Nephron progenitor cell (in vitro differentiated cells): ENCODE data around the gene STAT3.

ENCODE experiments used
- DNase-seq: peaks from one replicate; pipeline ENCODE4 v3.0.0; 2021
- H3K27ac Mint-ChIP-seq: 2 replicates; pipeline ENCODE4 v1.8.0; 2021; ENCODE audit warnings: mild to moderate bottlenecking, moderate library complexity, mixed read lengths
- H3K27me3 Mint-ChIP-seq: 2 replicates; pipeline ENCODE4 v1.8.0; 2021; ENCODE audit warnings: mild to moderate bottlenecking, low read depth, mixed read lengths; ENCODE audit not compliant: poor library complexity
- H3K36me3 Mint-ChIP-seq: 2 replicates; pipeline ENCODE4 v1.8.0; 2021; ENCODE audit warnings: low read depth, mixed read lengths
- H3K4me1 Mint-ChIP-seq: 2 replicates; pipeline ENCODE4 v1.8.0; 2021; ENCODE audit warnings: mixed read lengths
- H3K4me3 Mint-ChIP-seq: 2 replicates; pipeline ENCODE4 v1.8.0; 2021; ENCODE audit warnings: mild to moderate bottlenecking, moderate library complexity, mixed read lengths
- H3K9me3 Mint-ChIP-seq: 2 replicates; pipeline ENCODE4 v1.8.0; 2021; ENCODE audit warnings: mild to moderate bottlenecking, moderate library complexity, mixed read lengths
- TF ChIP-seq, protein P1 (sequence below): fragments of 200-600 bp; sonication (generic); IDR thresholded peaks from 2 replicates; pipeline ENCODE4 v1.5.0; 2021; ENCODE audit warnings: antibody characterized with exemption

The STAT3 gene

DNA sequence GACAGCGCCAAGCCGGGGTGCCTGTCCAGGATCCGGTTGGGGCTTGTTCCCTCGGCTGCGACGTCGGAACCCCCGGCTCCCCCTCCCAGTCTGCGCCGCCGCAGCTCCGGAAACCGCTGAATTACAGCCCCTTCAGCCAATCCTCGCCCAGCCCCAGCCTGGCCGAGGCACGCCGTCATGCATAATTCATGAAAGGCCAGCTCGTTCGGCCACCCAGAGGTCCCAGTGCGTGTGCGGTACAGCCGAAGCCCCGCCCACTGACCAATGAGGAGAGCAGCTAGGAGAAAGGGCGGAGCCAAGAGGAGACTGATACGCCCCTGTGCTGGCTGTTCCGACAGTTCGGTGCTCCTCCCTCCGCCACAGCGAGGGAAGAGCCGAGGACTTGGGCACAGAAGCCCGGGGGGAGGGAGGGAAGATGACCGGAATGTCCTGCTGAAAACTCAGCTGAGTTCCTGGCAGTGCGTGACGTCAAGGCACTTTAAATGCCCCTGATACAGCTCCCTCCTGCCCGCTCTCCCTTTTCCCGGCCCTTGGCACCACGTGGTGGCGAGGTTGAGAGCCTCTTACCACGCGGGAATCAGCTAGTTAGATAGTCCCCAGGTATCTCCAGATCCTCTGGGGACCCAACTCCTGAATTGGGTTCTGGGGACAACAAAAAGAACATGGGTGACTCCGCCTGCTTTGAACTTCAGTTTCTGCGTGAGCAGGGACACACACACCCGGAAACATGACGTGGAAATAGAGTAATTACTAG lies at the start of gene STAT3:
TSS of gene STAT3 (minus strand) at position 62 of the 754 bp plus-strand sequence. CDS start 39,926 bp downstream, outside the sequence.
- peak within 1 kb of the TSS; percentile 95 for H3K4me3 Mint-ChIP-seq
- H3K9me3 Mint-ChIP-seq = no peaks in the 10 kb centered on the region
- TF ChIP-seq, protein P1, sequence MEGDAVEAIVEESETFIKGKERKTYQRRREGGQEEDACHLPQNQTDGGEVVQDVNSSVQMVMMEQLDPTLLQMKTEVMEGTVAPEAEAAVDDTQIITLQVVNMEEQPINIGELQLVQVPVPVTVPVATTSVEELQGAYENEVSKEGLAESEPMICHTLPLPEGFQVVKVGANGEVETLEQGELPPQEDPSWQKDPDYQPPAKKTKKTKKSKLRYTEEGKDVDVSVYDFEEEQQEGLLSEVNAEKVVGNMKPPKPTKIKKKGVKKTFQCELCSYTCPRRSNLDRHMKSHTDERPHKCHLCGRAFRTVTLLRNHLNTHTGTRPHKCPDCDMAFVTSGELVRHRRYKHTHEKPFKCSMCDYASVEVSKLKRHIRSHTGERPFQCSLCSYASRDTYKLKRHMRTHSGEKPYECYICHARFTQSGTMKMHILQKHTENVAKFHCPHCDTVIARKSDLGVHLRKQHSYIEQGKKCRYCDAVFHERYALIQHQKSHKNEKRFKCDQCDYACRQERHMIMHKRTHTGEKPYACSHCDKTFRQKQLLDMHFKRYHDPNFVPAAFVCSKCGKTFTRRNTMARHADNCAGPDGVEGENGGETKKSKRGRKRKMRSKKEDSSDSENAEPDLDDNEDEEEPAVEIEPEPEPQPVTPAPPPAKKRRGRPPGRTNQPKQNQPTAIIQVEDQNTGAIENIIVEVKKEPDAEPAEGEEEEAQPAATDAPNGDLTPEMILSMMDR = no peak
- H3K27me3 Mint-ChIP-seq = peaks cover 7% of the 10 kb centered on the region
- peak; percentile 100 for DNase-seq
- H3K4me1 Mint-ChIP-seq = peaks cover 32% of the 10 kb centered on the region
- peaks cover 4% of the 10 kb centered on the region for H3K36me3 Mint-ChIP-seq
- peak within 1 kb of the TSS; percentile 86 for H3K27ac Mint-ChIP-seq

DNA sequence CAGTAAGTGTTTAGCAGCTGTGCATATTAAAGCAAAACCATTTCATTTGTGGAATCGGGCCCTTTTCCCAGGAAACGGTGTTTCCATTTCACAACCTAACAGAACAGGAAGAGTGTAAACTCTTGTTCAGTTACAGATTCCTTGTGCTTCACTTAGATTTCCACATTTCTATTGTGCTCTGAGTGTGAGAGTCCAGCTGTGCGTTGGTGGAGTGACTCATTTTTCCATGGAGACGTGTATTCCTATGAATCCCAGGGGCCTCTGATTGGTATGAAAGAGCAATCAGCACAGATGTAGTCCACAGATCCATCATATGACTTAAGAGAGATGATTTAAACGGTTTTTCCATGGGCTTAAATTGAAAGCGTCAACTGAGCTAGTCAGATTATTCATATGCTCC lies 48.1 kb upstream of the STAT3 start:
- Mint-ChIP-seq H3K4me3 (no peak overlapping the region), H3K36me3 (no peaks in the 10 kb centered on the region), H3K27me3 (peaks cover 29% of the 10 kb centered on the region), H3K4me1 (peaks cover 5% of the 10 kb centered on the region), H3K9me3 (no peaks in the 10 kb centered on the region), H3K27ac (no peak overlapping the region)
- TF ChIP-seq, protein P1 = no peak
- DNase-seq = no peak

DNA sequence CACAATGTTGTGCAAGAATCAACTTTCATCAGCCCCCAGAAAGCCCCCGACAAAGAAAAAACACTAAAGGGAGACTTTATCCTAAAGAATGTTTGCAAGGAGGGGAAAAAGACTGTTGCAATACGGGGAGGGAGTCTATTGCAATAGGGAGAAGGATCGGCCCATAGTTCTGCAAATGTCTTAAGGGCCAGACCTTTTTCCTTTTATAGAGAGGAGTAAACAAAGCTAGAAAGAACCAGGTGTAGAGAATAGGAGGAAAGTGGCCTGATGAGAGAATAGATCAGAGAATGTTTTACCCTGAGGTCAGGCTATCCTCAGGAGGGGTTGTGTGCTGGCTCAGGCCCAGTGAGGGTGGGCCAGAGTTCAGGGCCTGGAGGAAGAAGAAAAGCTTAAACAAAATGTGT lies 43.5 kb upstream of the STAT3 start:
- Mint-ChIP-seq H3K27ac (no peak overlapping the region), H3K9me3 (no peaks in the 10 kb centered on the region), H3K27me3 (peaks cover 32% of the 10 kb centered on the region), H3K36me3 (no peaks in the 10 kb centered on the region), H3K4me3 (no peak overlapping the region), H3K4me1 (peaks cover 5% of the 10 kb centered on the region)
- DNase-seq = no peak
- TF ChIP-seq, protein P1 = no peak

DNA sequence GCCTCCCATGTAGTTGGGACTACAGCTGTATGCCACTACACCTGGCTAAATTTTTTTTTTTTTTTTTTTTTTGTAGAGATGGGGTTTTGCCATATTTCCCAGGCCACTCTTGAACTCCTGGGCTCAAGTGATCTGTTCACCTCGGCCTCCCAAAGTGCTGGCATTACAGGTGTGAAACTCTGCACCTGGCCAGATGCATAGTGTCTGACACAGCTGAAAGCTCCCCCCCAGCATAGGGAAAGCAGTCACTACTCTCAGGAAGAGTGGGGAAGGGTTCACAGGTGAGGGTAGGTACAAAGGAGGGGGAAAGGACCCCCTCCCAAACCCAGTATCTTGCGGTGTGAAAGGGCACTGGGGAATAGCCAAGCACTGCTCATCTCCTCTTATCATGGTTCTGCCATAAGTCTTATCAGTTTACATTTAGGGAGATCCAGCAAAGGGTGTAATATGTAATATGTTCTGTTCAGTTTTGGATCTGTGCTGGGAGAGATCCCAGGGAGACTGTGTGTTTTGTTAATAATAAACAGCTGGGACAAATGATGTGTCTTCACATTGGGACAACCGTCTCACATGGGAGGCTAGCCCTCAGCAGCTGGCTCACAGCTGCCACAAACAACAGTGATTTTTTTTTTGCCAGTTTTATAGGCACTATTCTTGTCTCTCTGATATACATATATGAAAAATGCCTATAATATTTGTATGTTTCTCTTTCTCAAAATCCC lies 41.6 kb upstream of the STAT3 start:
- no peak for DNase-seq
- Mint-ChIP-seq H3K27ac (no peak overlapping the region), H3K27me3 (peaks cover 36% of the 10 kb centered on the region), H3K36me3 (no peaks in the 10 kb centered on the region), H3K4me3 (no peak overlapping the region), H3K9me3 (no peaks in the 10 kb centered on the region), H3K4me1 (peaks cover 5% of the 10 kb centered on the region)
- TF ChIP-seq, protein P1 = no peak

DNA sequence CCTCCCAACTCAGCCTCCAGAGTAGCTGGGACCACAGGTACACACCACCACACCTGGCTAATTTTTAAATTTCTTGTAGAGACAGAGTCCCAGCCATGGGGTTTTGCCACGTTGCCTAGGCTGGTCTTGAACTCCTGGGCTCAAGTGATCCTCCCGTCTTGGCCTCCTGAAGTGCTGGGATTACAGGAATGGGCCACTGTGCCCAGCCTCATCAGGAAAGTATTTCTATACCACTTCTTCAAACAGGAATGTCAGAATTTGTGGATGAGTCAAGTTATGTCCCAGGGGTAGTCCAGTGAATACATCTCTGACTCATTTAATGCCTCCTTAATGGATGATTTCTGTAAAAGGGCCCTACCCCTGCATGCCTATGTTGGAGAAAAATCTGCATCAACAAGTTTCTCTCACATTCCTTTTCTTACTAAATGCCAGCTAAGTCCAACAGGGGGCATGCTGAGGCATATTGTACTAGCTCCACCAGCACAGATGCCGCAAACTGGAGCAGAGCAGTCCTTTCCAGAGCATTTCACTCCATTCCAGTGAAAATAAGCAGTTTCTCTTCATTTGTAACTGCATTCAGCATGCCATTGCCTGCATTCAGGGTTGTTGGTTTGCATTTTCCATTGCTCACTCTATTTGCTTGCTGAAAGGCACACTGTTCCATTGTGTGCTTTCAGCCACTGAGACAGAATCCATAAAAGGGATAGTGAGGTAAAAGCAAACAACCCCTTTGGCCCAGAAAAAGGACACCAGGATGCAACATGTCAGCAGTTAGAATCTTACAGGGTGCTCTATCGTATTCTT lies 40.1 kb upstream of the STAT3 start:
- Mint-ChIP-seq H3K9me3 (no peaks in the 10 kb centered on the region), H3K4me3 (no peak overlapping the region), H3K27ac (no peak overlapping the region), H3K27me3 (peaks cover 48% of the 10 kb centered on the region), H3K4me1 (peaks cover 12% of the 10 kb centered on the region), H3K36me3 (no peaks in the 10 kb centered on the region)
- DNase-seq = peak; percentile 35
- TF ChIP-seq, protein P1 = peak; percentile 65
